ENCODE results near the gene DHTKD1.
"Not testable (repeated sequence)": the region's sequence is repeated elsewhere in the genome, so short reads cannot be mapped to it uniquely, and the experiment has no call there.

DHTKD1 gene

GRCh38 chr10:12071441-12071840 lies 2.7 kb downstream of the DHTKD1 start:
- not testable (repeated sequence) for DNase-seq

GRCh38 chr10:12073526-12073925 lies 4.8 kb downstream of the DHTKD1 start:
- DNase-seq, result no peak

- DNase-seq, result no peak
These were observed 8.9 kb downstream of the DHTKD1 start for GRCh38 chr10:12077580-12078180.

DNA sequence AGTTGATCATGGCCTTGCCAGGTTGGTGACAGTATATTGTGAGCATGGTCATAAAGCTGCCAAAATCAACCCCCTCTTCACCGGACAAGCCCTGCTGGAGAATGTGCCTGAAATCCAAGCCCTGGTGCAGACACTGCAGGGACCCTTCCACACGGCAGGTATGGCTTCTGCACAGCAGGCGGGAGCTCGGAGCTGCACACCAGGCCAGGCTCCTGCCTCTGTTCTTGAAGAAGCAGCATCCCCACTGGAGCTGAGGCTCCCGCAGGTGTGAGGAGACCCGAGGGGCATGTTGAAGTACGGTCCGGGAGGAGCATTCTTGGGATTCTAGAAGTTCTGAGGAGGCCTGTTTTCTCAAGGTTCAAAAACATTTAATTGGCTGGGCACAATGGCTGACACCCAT lies 12.7 kb downstream of the DHTKD1 start:
- no peak for DNase-seq

DNA sequence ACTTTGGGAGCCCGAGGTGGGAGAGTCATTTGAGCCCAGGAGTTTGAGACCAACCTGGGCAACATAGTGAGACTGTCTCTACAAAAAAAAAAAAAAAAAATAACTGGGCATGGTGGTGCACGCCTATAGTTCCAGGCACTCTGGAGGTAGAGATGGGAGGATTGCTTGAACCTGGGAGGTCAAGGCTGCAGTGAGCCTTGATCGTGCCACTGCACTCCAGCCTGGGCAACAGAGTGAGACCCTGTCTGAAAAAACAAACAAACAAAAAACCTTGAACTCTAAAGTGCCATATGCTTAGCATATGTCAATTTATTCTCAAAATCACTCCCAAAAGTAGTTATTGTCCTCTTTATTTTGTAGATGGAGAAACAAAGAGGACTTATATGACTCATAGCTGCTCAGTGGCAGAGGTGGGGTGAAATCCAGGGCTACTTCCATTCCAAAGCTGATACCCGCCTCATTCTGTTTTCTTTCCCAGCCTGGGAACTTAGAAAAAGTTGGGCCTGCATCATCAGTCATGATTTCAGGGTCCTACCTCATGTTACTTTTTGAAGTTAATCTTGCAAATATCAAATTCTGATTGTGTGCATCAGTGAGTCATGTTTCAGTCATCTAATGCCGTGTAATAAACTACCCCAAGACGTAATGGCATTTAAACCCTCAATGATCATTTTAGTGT lies 13.3 kb downstream of the DHTKD1 start:
- DNase-seq, result no peak

DNA sequence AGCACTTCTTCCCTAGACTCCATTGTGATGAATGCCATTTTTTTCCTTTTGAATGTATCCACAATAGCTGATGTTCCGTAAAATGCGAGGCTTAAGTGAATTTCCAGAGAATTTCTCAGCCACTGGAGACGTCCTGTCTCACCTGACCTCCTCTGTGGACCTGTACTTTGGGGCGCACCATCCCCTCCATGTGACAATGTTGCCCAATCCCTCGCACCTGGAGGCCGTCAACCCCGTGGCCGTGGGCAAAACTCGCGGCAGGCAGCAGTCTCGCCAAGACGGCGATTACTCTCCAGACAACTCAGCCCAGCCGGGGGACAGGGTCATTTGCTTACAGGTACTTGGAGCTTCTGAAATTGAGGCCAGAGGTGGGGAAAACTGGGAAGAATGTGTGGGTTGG lies 20.2 kb downstream of the DHTKD1 start:
- no peak for DNase-seq

- no peak for DNase-seq
These were observed 22.7 kb downstream of the DHTKD1 start for GRCh38 chr10:12091421-12091820.

GRCh38 chr10:12097361-12097760 lies 28.6 kb downstream of the DHTKD1 start:
- DNase-seq, result not testable (repeated sequence)

DNA sequence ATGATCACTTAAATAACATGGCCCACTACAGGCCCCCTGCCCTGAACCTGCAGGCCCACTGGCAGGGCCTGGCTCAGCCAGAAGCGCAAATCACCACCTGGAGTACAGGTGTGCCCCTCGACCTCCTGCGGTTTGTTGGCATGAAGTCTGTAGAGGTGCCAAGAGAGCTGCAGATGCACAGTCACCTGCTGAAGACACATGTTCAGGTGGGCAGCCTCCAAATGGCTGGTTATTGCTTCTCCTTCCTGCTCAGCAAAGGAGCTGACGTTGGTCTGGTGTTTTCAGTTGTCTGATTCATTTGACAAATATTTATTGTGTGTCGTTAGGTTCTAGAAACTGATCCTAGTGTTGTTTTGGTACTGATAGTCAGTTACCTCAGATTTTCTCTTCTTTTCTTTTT lies 29.0 kb downstream of the DHTKD1 start:
- DNase-seq, result no peak

DNA sequence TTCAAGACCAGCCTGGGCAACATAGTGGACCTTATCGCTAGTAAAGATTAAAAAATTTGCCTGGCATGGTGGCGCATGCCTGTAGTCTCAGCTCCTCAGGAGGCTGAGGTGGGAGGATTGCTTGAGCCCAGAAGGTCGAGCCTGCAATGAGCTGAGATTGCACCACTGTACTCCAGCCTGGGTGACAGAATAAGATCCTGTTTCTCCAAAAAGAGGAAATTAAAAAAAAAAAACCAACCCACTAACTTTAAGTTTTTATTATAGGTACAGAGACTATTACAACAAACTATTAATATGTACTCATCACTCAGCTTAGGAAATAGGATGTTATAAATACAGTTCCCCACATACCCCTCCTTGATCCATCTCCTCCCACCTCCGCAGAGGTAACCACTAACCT lies 30.2 kb downstream of the DHTKD1 start:
- DNase-seq, result no peak

DNA sequence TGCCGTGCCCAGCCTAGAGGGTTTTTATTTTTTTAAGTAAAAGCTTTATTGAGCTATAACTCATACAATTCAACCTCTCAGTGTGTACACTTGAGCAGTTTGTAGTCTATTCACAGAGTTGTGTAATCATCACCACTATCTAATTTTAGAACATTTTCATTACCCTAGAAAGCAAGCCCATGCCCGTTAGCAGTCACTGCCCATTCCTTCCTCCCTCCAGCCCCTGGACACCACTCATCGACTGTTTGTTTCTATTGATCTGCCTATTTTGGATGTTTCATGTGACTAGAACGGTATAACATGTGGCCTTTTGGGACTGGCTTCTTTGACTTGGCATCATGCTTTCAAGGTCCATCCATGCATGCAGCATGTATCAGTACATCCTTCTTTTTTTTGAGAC lies 35.0 kb downstream of the DHTKD1 start:
- DNase-seq, result no peak

DNA sequence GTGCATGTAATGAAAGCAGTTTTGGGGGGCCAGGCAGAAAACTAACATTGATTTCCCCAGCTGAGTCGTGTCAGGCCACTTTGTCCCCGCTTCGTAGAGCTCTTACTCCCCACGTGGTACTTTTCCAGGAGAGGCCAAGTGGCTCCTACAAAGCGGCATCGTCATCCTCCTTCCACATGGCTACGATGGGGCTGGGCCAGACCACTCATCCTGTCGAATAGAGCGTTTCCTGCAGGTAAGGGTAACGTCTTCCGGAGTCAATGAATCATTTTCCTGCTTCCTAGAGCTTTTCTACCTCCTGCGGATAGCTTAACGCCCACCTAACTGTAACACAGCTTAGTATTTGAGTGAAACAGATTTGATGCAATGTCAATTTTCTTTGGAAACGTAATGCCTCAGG lies 39.0 kb downstream of the DHTKD1 start:
- no peak for DNase-seq

DNA sequence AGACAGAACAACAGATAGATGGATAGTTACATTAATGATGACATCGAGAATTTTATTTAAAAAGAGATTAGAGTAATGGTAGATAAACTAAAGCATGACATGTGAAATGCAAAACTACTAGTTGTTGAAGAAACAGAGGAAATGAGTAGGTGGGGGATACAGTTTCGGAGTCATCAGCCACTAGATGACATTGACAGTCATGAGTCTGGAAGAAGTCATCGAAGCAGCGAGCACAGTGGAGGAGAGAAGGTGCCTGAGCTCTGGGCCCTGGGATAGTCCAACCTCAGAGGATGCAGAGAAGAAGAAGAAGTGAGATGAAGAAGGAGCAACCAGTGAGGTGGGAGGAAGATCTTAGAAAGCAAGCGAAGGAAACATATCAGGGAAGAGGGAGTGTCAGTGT lies 40.5 kb downstream of the DHTKD1 start:
- DNase-seq, result no peak

GRCh38 chr10:12111528-12111927 lies 42.8 kb downstream of the DHTKD1 start:
- DNase-seq, result no peak

DNA sequence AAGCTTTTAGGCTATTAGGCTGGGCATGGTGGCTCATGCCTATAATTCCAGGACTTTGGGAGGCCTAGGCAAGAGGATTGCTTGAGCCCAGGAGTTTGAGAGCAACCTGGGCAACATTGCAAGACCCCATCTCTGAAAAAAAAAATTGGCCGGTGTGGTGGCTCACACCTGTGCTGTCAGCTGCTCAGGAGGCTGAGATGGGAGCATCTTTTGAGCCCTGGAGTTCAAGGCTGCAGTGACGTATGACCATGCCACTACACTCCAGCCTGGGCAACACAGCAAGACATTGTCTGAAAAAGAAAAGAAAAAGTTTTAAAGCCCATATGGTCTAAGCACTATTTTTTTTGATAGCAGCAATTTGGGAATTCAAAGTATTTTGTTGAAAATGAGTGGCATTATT lies 44.9 kb downstream of the DHTKD1 start:
- no peak for DNase-seq

- no peak for DNase-seq
These were observed 52.9 kb downstream of the DHTKD1 start for GRCh38 chr10:12121673-12122072.

DNA sequence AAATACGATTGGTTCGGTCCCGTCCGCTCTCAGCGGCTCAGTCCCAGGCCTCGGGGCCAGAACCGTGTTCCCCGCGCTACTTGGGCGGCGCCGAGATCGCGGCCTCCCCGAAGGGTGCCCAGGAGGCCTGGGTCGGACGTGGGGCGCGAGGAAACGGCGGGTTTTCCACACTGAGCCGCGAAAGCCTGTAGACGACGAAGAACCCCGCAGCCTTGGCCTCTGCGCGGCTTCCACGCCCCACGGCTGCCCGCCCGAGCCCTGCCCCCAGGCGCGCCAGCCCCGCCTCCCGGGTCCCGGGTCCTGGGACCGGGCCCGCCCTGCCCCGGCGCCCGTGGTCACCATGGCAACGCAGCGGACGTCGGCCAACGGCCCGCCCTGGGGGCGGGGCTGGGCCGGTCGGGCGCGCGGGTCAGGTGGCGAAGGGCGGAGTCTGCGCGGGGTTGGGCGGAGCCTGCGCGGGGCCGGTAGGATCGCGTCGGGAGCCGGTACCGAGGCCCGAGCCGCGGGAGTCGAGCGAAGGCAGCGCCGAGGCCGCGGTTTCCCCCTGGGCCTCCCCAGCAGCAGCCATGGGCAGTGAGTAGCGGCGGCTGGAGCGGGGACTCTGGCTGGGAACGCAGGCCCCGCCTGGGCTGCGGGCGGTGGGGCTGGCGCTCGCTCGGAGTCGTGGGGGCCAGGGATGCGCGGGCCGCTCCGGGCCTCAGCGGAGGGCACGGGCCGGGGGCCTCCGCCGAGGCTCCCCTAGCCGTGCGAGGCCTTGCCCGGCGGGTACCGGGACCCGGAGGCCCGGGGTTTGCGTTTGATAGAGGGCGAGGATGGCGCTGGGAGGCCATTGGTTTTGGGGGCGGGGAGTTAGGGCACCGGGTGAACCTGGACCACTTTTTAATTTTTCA lies 60.7 kb downstream of the DHTKD1 start, which contains the start of gene SEC61A2:
TSS of gene SEC61A2 (plus strand) at position 456 of the 890 bp plus-strand sequence. CDS start at position 567, 111 bp downstream.
- DNase-seq, result peak; percentile 98

- peak; percentile 17 for DNase-seq
These were observed 61.6 kb downstream of the DHTKD1 start for GRCh38 chr10:12130237-12130872.

DNA sequence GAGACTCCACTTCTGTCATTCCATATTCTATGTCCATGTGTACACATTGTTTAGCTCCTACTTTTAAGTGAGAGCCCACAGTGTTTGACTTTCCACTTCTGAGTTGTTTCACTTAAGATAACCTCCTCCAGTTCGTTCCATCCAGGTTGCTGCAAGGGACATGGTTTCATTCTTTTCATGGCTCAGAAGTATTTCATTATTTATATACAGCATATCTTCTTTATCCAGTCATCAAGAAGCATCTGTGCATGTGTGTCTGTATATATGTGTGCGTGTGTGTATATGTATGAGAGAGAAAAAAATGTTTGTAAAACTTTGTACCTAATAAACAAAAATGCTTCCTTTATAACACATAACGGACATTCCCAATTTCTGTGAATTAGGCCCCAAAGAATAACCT lies 66.9 kb downstream of the DHTKD1 start:
- DNase-seq, result no peak

- no peak for DNase-seq
These were observed 71.3 kb downstream of the DHTKD1 start for GRCh38 chr10:12140038-12140437.

DNA sequence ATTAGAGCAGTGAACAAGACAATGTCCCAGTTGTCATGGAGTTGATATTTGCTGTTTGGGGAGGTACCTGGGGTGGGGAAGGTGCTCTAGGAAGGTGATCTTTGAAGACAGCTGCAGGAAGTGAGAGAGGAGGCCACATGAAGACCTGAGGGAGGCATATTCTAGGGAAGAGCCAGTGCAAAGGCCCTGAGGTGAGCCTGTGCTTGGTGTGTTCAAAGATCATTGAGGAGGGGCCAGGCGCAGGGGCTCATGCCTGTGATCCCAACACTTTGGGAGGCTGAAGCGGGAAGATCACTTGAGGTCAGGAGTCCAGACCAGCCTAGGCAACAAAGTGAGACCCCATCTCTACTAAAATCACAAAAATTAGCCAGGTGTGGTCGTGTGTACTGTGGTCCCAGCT lies 75.8 kb downstream of the DHTKD1 start:
- no peak for DNase-seq

DNA sequence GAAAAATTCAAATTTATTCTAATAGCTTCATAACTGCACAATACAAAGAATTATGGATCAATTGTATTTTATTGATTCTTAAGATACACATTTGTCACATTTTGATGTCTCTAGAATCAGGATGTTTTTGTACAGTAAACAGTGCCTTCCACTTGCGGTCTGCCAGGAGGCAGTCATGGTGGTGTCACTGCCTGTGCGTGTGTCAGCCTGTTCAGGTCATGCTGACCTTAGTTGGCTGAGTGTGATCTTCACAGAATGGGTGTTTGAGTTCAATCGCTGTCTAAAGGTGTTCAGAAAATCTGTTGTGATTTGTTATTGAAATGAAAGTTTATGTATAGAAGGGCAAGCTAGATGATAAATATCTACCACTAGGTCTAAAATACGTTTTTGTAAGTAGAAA lies 81.4 kb downstream of the DHTKD1 start:
- DNase-seq, result no peak

GRCh38 chr10:12154516-12154915 lies 85.8 kb downstream of the DHTKD1 start:
- DNase-seq, result no peak

Measured in activated CD4-positive, alpha-beta T cell treated with anti-CD3 and anti-CD28 coated beads, Interleukin-2, amount 50 U/mL, for 1 hour (primary cell).